PC-9 (cell line): ENCODE measurements around the gene ARHGAP8.

ENCODE experiments used
- CTCF ChIP-seq: fragments of 200-600 bp; sonication (generic); conservative IDR thresholded peaks from 2 replicates; pipeline ENCODE4 v1.6.1; 2017; ENCODE audit warnings: mixed run types, antibody characterized with exemption, mild to moderate bottlenecking, moderate library complexity
- EZH2 ChIP-seq: fragments of 200-600 bp; sonication (generic); IDR thresholded peaks from 2 replicates; pipeline ENCODE4 v1.8.0; 2017; ENCODE audit warnings: antibody characterized with exemption, low read depth

GRCh38 chr22:44799077-44799945, 46.9 kb downstream of the ARHGAP8 start:
- TF ChIP-seq CTCF, result no peak
- no peak for TF ChIP-seq EZH2
